Right atrium auricular region (tissue), 2 donors: ENCODE results near the gene TBX15. TPM values are rescaled to one million over a fixed set of nuclear protein-coding genes. Genes with fewer than 3 reads are reported as not detected.

Experiments used
- DNase-seq: peaks from one replicate; pipeline ENCODE4 v3.0.0-alpha.2; 2019; ENCODE audit warnings: low spot score
- H3K27ac ChIP-seq, 2 donors: fragments of 200-600 bp; sonication (generic); 1 replicate in 1 of 2; 2 replicates in 1 of 2; pipeline ENCODE4 v1.5.1; 2016 to 2019
- H3K27me3 ChIP-seq, 2 donors: fragments of 200-600 bp; sonication (generic); one replicate each; pipeline versions ENCODE4 v1.5.1 to v1.6.0; 2017 to 2019
- H3K36me3 ChIP-seq: fragments of 200-600 bp; sonication (generic); one replicate; pipeline ENCODE4 v1.5.1; 2016
- H3K4me1 ChIP-seq, 2 donors: fragments of 200-600 bp; sonication (generic); one replicate each; pipeline versions ENCODE4 v1.5.1 to v1.6.0; 2017 to 2019
- H3K4me3 ChIP-seq, 2 donors: fragments of 200-600 bp; sonication (generic); 1 replicate in 1 of 2; 2 replicates in 1 of 2; pipeline ENCODE4 v1.5.1; 2017 to 2019; ENCODE audit warnings: mild to moderate bottlenecking in 1 of 2, moderate library complexity in 1 of 2
- H3K9me3 ChIP-seq, 2 donors: fragments of 200-600 bp; sonication (generic); one replicate each; pipeline ENCODE4 v1.5.1; 2019
- CTCF ChIP-seq, 2 donors: fragments of 200-600 bp; sonication (generic); IDR thresholded peaks; one replicate each; pipeline ENCODE4 v1.5.1; 2019; ENCODE audit warnings: antibody characterized with exemption in 2 of 2
- total RNA-seq, 2 donors: library from RNA; depleted of rRNA; stranded (reverse); fragments of >200 nt; gene quantifications; one replicate each; pipeline ENCODE4 v1.1.0, GENCODE V29; 2016

The TBX15 gene
- total RNA-seq, 2 donors from 2014 or later, result 2.1 to 3.6 TPM

GRCh38 chr1:118948846-118949245 lies 39.3 kb downstream of the TBX15 start:
- H3K4me1 ChIP-seq, result no peaks in the 10 kb centered on the region
- DNase-seq, result no peak
- H3K4me3 ChIP-seq, result no peak overlapping the region
- H3K36me3 ChIP-seq, result no peaks in the 10 kb centered on the region
- H3K27me3 ChIP-seq, result no peaks in the 10 kb centered on the region
- H3K27ac ChIP-seq, result no peak overlapping the region
- TF ChIP-seq CTCF (IDR thresholded peaks at IDR 0.05), result no peak
- H3K9me3 ChIP-seq, result no peaks in the 10 kb centered on the region

GRCh38 chr1:118948351-118948750 lies 39.8 kb downstream of the TBX15 start:
- Histone ChIP-seq H3K36me3 (no peaks in the 10 kb centered on the region), H3K4me3 (no peak overlapping the region), H3K9me3 (no peaks in the 10 kb centered on the region), H3K27ac (no peak overlapping the region), H3K27me3 (no peaks in the 10 kb centered on the region), H3K4me1 (no peaks in the 10 kb centered on the region)
- no peak for DNase-seq
- TF ChIP-seq CTCF (IDR thresholded peaks at IDR 0.05), result no peak

GRCh38 chr1:118947790-118948189 lies 40.4 kb downstream of the TBX15 start:
- Histone ChIP-seq H3K9me3 (no peaks in the 10 kb centered on the region), H3K36me3 (no peaks in the 10 kb centered on the region), H3K27ac (no peak overlapping the region), H3K27me3 (no peaks in the 10 kb centered on the region), H3K4me1 (no peaks in the 10 kb centered on the region), H3K4me3 (no peak overlapping the region)
- no peak for TF ChIP-seq CTCF (IDR thresholded peaks at IDR 0.05)
- no peak for DNase-seq

- Histone ChIP-seq H3K36me3 (no peaks in the 10 kb centered on the region), H3K27ac (no peak overlapping the region), H3K4me3 (no peak overlapping the region), H3K4me1 (no peaks in the 10 kb centered on the region), H3K9me3 (no peaks in the 10 kb centered on the region), H3K27me3 (no peaks in the 10 kb centered on the region)
- DNase-seq, result no peak
- no peak for TF ChIP-seq CTCF (IDR thresholded peaks at IDR 0.05)
These were observed 41.0 kb downstream of the TBX15 start for GRCh38 chr1:118947003-118947765.

- no peak for TF ChIP-seq CTCF (IDR thresholded peaks at IDR 0.05)
- no peaks in the 10 kb centered on the region for H3K27me3 ChIP-seq
- no peak overlapping the region for H3K4me3 ChIP-seq
- no peak overlapping the region for H3K27ac ChIP-seq
- H3K4me1 ChIP-seq, result no peaks in the 10 kb centered on the region
- H3K36me3 ChIP-seq, result no peaks in the 10 kb centered on the region
- DNase-seq, result no peak
- H3K9me3 ChIP-seq, result no peaks in the 10 kb centered on the region
These were observed 42.7 kb downstream of the TBX15 start for GRCh38 chr1:118945489-118945888.

- Histone ChIP-seq H3K4me3 (no peak overlapping the region), H3K36me3 (no peaks in the 10 kb centered on the region), H3K4me1 (no peaks in the 10 kb centered on the region), H3K27me3 (no peaks in the 10 kb centered on the region), H3K27ac (no peak overlapping the region), H3K9me3 (no peaks in the 10 kb centered on the region)
- TF ChIP-seq CTCF (IDR thresholded peaks at IDR 0.05), result no peak
- no peak for DNase-seq
These were observed 43.6 kb downstream of the TBX15 start for GRCh38 chr1:118944546-118944945.
